OCI-LY1 (cell line): ENCODE data around the gene AKAP13.

ENCODE experiments used
- EZH2 ChIP-seq: fragments of 200-600 bp; sonication (generic), shearing (Covaris generic); IDR thresholded peaks from 2 replicates; pipeline ENCODE4 v1.8.0; 2017; ENCODE audit warnings: borderline replicate concordance, mixed run types, mild to moderate bottlenecking, antibody characterized with exemption, low read length, moderate library complexity, mixed read lengths
- TF ChIP-seq, protein P1 (sequence below): fragments of 200-600 bp; sonication (generic), shearing (Covaris generic); IDR thresholded peaks from 2 replicates; pipeline ENCODE4 v1.5.1; 2017; ENCODE audit warnings: mild to moderate bottlenecking, antibody characterized with exemption, low read length, moderate library complexity, mixed read lengths

- TF ChIP-seq, protein P1, sequence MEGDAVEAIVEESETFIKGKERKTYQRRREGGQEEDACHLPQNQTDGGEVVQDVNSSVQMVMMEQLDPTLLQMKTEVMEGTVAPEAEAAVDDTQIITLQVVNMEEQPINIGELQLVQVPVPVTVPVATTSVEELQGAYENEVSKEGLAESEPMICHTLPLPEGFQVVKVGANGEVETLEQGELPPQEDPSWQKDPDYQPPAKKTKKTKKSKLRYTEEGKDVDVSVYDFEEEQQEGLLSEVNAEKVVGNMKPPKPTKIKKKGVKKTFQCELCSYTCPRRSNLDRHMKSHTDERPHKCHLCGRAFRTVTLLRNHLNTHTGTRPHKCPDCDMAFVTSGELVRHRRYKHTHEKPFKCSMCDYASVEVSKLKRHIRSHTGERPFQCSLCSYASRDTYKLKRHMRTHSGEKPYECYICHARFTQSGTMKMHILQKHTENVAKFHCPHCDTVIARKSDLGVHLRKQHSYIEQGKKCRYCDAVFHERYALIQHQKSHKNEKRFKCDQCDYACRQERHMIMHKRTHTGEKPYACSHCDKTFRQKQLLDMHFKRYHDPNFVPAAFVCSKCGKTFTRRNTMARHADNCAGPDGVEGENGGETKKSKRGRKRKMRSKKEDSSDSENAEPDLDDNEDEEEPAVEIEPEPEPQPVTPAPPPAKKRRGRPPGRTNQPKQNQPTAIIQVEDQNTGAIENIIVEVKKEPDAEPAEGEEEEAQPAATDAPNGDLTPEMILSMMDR: no peak
- no peak for TF ChIP-seq EZH2
Measured at GRCh38 chr15:85559530-85559929, 179.1 kb downstream of the AKAP13 start.
